ENCODE measurements around the gene HIVEP3.

Gene HIVEP3

DNA sequence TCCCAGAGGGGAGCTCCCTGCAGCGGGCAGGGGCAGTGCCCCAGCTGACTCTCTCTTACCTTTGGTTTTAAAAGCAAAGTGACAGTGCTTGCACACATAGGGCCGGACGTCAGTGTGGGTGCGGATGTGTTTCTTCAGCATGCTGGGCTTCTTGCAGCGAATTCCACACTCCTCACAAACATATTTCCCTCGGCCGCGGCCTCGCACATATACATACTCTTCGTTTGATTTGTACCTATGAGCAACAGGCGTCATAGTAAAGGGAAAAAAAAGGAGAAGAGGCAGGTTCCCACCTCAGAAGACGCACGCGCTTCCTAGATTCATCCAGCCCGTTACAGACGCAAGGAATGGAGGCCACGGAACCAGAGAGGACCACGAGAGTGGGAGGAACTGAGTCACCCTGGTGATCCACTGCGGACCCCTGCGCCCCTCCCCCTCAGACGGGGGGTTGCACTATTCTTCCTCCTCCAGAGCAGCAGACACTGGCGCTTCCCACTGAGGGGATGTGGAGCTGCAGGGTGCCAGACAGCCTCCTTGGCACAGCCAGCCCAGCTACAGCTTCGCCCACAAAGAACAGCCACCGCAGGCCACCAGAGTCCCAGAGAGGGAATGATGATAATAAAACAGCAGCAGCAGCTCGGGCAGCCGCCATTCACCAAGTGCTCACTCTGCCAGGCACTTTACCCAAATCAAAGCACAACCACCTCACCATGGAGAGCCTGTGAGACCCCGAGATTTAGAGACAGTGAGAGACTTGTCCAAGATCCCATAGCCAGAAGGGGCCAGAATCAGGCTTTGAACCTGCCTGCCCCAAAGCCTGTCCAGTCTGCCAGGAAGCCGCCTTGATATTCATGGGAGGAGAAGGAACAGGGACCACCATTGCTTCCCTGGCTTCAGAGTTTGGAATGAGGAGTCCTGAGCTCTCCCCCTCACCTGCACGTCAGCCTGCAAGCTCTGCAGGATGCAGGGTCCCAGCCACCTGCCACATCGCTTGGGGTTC, 393.7 kb downstream of the HIVEP3 start:
- DNase-seq (ENCODE audit: low read depth, low spot score): no peak
- no peaks in the 10 kb centered on the region for H3K9me3 ChIP-seq (ENCODE audit: low read depth, low read length)
- no peak overlapping the region for H3K4me3 ChIP-seq
- no peak overlapping the region for H3K27ac ChIP-seq
- H3K9ac ChIP-seq (ENCODE audit: insufficient read length): no peak overlapping the region
- no peaks in the 10 kb centered on the region for H3K36me3 ChIP-seq (ENCODE audit: insufficient read depth, low read length)
- TF ChIP-seq POLR2AphosphoS5 (IDR thresholded peaks at IDR 0.05; ENCODE audit: borderline replicate concordance, low read depth, low read length) (no peak), FOXP2 (optimal IDR thresholded peaks at IDR 0.05; ENCODE audit: control extremely low read depth, extremely low read length, insufficient read depth) (no peak), EZH2 (IDR thresholded peaks at IDR 0.05) (no peak)

GRCh38 chr1:41523949-41524675, 394.6 kb downstream of the HIVEP3 start:
- no peak overlapping the region for H3K4me3 ChIP-seq
- no peak for DNase-seq (ENCODE audit: low read depth, low spot score)
- TF ChIP-seq FOXP2 (optimal IDR thresholded peaks at IDR 0.05; ENCODE audit: control extremely low read depth, extremely low read length, insufficient read depth): no peak
- no peak for TF ChIP-seq EZH2 (IDR thresholded peaks at IDR 0.05)
- TF ChIP-seq POLR2AphosphoS5 (IDR thresholded peaks at IDR 0.05; ENCODE audit: borderline replicate concordance, low read depth, low read length): no peak

GRCh38 chr1:41523071-41523470, 395.7 kb downstream of the HIVEP3 start:
- Histone ChIP-seq H3K9me3 (ENCODE audit: low read depth, low read length) (no peaks in the 10 kb centered on the region), H3K4me3 (no peak overlapping the region), H3K27ac (no peak overlapping the region), H3K9ac (ENCODE audit: insufficient read length) (no peak overlapping the region), H3K36me3 (ENCODE audit: insufficient read depth, low read length) (no peaks in the 10 kb centered on the region)
- no peak for DNase-seq (ENCODE audit: low read depth, low spot score)
- no peak for TF ChIP-seq EZH2 (IDR thresholded peaks at IDR 0.05)
- TF ChIP-seq FOXP2 (optimal IDR thresholded peaks at IDR 0.05; ENCODE audit: control extremely low read depth, extremely low read length, insufficient read depth): no peak

More at GRCh38 chr1:41523949-41524675, 394.6 kb downstream of the HIVEP3 start:
- Histone ChIP-seq H3K27ac (no peak overlapping the region), H3K9ac (ENCODE audit: insufficient read length) (no peak overlapping the region), H3K36me3 (ENCODE audit: insufficient read depth, low read length) (no peaks in the 10 kb centered on the region), H3K9me3 (ENCODE audit: low read depth, low read length) (no peaks in the 10 kb centered on the region)

DNA sequence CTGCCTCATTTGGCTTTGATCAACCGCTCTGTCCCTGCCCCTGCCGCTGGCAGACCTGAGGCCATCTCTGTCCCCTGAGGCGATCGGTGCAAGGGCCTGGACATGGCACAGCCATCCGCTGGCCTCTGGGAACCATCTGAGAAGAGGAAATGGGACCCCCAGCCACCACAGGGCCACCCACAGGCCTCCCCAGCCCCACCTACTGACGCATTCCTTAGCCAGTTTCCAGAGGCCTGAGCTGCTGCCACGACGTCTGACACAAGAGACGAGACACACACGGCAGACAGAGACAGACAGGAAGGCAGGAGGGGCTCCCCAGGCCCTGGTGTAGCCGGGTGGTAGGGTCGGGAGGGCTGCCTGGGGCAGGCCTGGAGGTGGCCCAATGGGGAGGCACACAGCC, 397.0 kb downstream of the HIVEP3 start:
- H3K27ac ChIP-seq: no peak overlapping the region
- H3K36me3 ChIP-seq (ENCODE audit: insufficient read depth, low read length): no peaks in the 10 kb centered on the region
- H3K9me3 ChIP-seq (ENCODE audit: low read depth, low read length): no peaks in the 10 kb centered on the region
- TF ChIP-seq FOXP2 (optimal IDR thresholded peaks at IDR 0.05; ENCODE audit: control extremely low read depth, extremely low read length, insufficient read depth) (no peak), EZH2 (IDR thresholded peaks at IDR 0.05) (no peak), POLR2AphosphoS5 (IDR thresholded peaks at IDR 0.05; ENCODE audit: borderline replicate concordance, low read depth, low read length) (no peak)
- no peak for DNase-seq (ENCODE audit: low read depth, low spot score)
- no peak overlapping the region for H3K4me3 ChIP-seq
- H3K9ac ChIP-seq (ENCODE audit: insufficient read length): no peak overlapping the region

- H3K9me3 ChIP-seq (ENCODE audit: low read depth, low read length): no peaks in the 10 kb centered on the region
- TF ChIP-seq POLR2AphosphoS5 (IDR thresholded peaks at IDR 0.05; ENCODE audit: borderline replicate concordance, low read depth, low read length) (no peak), FOXP2 (optimal IDR thresholded peaks at IDR 0.05; ENCODE audit: control extremely low read depth, extremely low read length, insufficient read depth) (no peak), EZH2 (IDR thresholded peaks at IDR 0.05) (no peak)
- H3K27ac ChIP-seq: no peak overlapping the region
- no peak for DNase-seq (ENCODE audit: low read depth, low spot score)
- no peak overlapping the region for H3K4me3 ChIP-seq
- H3K36me3 ChIP-seq (ENCODE audit: insufficient read depth, low read length): no peaks in the 10 kb centered on the region
- H3K9ac ChIP-seq (ENCODE audit: insufficient read length): no peak overlapping the region
These were observed 397.6 kb downstream of the HIVEP3 start for GRCh38 chr1:41520951-41521752.

GRCh38 chr1:41519667-41520066, 399.1 kb downstream of the HIVEP3 start:
- DNase-seq (ENCODE audit: low read depth, low spot score): no peak
- TF ChIP-seq POLR2AphosphoS5 (IDR thresholded peaks at IDR 0.05; ENCODE audit: borderline replicate concordance, low read depth, low read length) (no peak), EZH2 (IDR thresholded peaks at IDR 0.05) (no peak), FOXP2 (optimal IDR thresholded peaks at IDR 0.05; ENCODE audit: control extremely low read depth, extremely low read length, insufficient read depth) (no peak)
- Histone ChIP-seq H3K9me3 (ENCODE audit: low read depth, low read length) (no peaks in the 10 kb centered on the region), H3K9ac (ENCODE audit: insufficient read length) (no peak overlapping the region), H3K4me3 (no peak overlapping the region), H3K27ac (no peak overlapping the region), H3K36me3 (ENCODE audit: insufficient read depth, low read length) (no peaks in the 10 kb centered on the region)

DNA sequence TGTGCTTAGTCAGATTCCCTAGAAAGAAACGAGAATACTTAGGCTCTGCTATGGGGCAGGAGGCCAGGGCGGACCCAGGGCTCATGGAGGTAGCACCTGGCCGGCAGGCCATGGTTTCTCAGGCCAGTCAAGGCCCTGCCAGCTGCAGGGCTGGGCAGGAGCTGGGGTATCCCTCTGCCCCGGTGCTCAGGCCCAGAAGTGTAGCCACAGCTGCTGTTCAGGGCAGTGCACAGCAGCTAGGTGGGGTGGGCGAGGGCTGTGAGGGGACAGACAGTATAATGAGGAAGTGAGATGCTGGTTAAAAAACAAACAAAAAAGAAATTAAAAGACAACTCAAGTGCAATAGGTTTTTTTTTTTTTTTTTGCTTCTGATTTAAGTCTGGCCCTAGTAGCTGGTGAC, 400.3 kb downstream of the HIVEP3 start:
- H3K27ac ChIP-seq: no peak overlapping the region
- no peak overlapping the region for H3K9ac ChIP-seq (ENCODE audit: insufficient read length)
- no peak overlapping the region for H3K4me3 ChIP-seq
- DNase-seq (ENCODE audit: low read depth, low spot score): no peak
- TF ChIP-seq POLR2AphosphoS5 (IDR thresholded peaks at IDR 0.05; ENCODE audit: borderline replicate concordance, low read depth, low read length) (no peak), EZH2 (IDR thresholded peaks at IDR 0.05) (no peak), FOXP2 (optimal IDR thresholded peaks at IDR 0.05; ENCODE audit: control extremely low read depth, extremely low read length, insufficient read depth) (no peak)
- no peaks in the 10 kb centered on the region for H3K9me3 ChIP-seq (ENCODE audit: low read depth, low read length)
- no peaks in the 10 kb centered on the region for H3K36me3 ChIP-seq (ENCODE audit: insufficient read depth, low read length)

GRCh38 chr1:41517062-41517438, 401.7 kb downstream of the HIVEP3 start:
- DNase-seq (ENCODE audit: low read depth, low spot score): no peak
- Histone ChIP-seq H3K9me3 (ENCODE audit: low read depth, low read length) (no peaks in the 10 kb centered on the region), H3K36me3 (ENCODE audit: insufficient read depth, low read length) (no peaks in the 10 kb centered on the region), H3K4me3 (no peak overlapping the region), H3K27ac (no peak overlapping the region), H3K9ac (ENCODE audit: insufficient read length) (no peak overlapping the region)
- TF ChIP-seq POLR2AphosphoS5 (IDR thresholded peaks at IDR 0.05; ENCODE audit: borderline replicate concordance, low read depth, low read length) (no peak), FOXP2 (optimal IDR thresholded peaks at IDR 0.05; ENCODE audit: control extremely low read depth, extremely low read length, insufficient read depth) (no peak), EZH2 (IDR thresholded peaks at IDR 0.05) (no peak)
